Muscle of back (tissue), 11 donors: ENCODE results near the gene GLIS2. TPM values are rescaled to one million over a fixed set of nuclear protein-coding genes. Genes with fewer than 3 reads are reported as not detected.

Source experiments
- DNase-seq, 3 donors: peaks; one replicate each; pipeline versions ENCODE4 v3.0.0 to v3.0.0-alpha.2; 2013
- polyA plus RNA-seq, 10 donors: library from polyadenylated mRNA; unstranded; fragments of 120-200 nt; gene quantifications; one replicate each; pipeline ENCODE4 v1.2.1, GENCODE V29; 2013; ENCODE audit not compliant: insufficient read length in 10 of 10

Gene GLIS2
- polyA plus RNA-seq, 10 donors = 14.8 to 30.7 (median 22.6) TPM

GRCh38 chr16:4381072-4381934 lies 65.4 kb downstream of the GLIS2 start:
- peak in 1 of 3 donors; percentile 58 for DNase-seq

- no peak for DNase-seq
Observed at GRCh38 chr16:4381935-4382794, 66.3 kb downstream of the GLIS2 start.

- peak in 1 of 3 donors; percentile 34 for DNase-seq
Observed at GRCh38 chr16:4382795-4383357, 67.0 kb downstream of the GLIS2 start.

DNA sequence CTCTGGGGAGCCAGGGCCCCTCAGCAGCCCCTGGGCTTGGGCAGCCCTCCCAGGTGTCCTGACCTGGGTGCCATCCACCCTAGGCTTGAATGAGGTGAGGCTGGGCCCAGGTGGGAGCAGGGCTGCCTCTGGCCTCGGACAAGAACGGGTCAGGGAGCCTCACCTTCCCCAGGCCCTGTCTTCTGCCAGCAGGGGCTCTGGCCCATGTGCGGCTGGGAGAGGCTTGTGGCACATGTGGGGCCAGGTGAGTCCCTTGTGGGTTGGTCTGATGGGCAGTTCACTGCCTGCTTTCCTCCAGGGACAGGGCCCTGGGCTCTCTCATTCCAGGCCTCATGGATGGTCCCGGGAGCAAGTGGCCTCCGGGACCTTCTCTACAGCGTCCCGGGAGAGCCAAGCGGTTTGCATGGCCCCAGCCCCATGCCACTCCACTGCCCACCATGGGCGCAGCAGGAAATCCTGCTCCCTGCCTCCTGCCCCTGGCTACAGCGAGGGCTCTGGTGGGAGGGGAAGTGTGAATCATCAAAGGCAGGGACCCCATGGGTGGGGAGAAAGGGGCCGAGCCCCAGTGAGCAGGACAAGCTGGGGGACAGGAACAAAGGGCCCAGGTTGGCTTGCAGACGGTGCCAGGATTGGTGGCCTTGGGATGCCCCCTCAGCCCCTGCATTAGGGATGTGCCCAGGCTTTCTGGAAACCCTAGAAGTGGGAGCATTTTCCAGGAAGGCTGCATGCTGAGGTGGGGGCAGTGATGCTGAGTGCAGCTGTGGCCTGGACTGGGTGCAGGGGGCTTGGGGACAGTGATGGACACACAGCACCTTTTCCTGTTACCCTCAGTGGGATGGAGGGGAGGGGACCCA lies 68.0 kb downstream of the GLIS2 start:
- DNase-seq = peak in 1 of 3 donors; percentile 14

- peak in 1 of 3 donors; percentile 78 for DNase-seq
Observed at GRCh38 chr16:4384509-4384942, 68.7 kb downstream of the GLIS2 start.

DNA sequence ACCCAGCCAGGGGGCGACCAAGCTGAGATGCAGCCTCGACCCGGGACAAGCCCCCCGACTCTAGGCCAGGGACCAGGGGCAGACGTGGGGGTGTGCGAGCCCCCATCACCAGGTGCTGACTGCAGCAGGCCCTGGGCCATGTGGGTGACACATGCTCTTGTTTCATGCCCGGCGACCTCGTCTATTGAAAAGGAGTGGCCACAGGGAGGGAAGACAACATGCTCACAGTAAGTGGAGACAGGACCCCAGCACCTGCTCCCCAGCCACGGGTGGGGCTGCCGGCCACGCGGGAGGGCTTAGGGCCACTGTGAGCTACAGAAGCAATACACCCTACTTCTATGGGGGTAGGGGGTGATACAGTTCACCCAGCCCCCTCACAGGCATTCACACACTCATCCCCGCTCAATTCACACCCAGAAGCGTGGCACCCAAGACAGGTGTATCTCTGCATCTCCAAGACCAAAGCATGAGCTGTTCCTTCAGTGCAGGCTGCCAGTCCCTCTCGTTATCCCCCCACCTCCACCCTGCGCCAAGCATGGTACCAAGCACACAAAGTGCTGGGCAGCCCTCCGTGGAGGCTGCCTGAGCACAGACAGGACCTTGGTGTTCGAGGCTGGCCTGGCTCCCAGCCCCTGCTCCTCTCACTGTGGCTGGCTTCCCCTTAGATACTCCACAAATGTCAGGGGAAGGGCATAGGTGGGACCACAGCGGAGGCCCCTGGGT lies 69.4 kb downstream of the GLIS2 start:
- DNase-seq = peak in 1 of 3 donors; percentile 41

DNA sequence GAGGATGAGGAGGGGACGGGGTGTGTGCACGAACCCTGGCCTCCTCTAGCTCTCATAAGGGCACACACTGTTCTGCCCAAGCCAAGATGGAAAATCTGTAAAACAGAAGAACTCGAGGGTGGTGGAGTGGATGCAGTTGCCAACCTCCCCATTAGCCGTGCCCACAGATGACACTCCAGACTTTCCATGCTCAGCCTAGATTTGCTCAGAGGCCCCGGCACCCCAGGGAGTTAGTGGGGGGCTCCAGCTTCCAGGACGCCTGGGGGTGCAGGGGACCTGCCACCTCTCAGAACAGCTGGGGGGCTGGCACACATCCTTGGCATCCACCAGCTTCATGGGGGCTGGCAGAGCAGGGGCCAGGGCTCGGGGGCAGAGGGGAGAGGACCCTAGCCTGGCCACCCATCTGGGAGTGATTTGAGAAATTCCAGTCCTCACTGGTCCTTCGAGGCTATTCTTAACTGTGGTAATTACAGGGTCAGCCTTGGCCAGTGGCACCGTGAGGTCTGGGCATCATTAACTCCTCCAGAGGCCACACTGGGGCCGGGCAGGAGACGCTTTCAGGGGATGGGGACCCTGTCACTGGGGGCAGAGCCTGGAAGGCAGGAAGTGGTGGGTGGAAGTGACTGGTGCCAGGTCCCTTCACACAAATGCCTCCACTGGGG lies 70.1 kb downstream of the GLIS2 start:
- no peak for DNase-seq

GRCh38 chr16:4386451-4386805 lies 70.6 kb downstream of the GLIS2 start:
- peak in 1 of 3 donors; percentile 37 for DNase-seq

- peak in 1 of 3 donors; percentile 18 for DNase-seq
Observed at GRCh38 chr16:4386951-4387565, 71.2 kb downstream of the GLIS2 start.

DNA sequence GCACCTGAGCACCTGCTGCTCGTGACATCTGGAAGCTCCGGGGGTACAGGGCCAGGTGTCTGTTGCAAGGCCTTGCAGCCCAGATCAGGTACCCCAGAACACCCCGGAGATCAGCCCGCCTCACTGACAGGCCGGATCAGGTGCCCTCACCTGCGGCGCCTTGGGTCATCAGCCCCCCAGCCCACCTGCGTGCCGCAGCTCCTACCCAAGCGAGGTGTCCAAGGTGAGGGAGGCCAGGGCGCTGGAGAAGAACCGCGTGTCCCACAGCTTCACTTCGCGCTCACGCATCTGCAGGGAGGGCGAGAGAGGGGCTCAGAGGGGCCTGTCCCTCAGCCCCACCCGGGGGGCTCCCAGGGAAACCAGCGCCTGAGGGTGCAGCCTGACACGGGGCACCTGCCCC lies 71.9 kb downstream of the GLIS2 start:
- peak in 1 of 3 donors; percentile 12 for DNase-seq

GRCh38 chr16:4388271-4389021 lies 72.6 kb downstream of the GLIS2 start:
- peak in 1 of 3 donors; percentile 47 for DNase-seq

Other genes with a start within 250 kb of the GLIS2 start
- 10 to 100 TPM; 11.3 to 16.9 (median 13.9) TPM for gene ADCY9, start 199.6 kb upstream of the GLIS2 start, polyA plus RNA-seq
- gene SRL, start 74.0 kb upstream of the GLIS2 start, polyA plus RNA-seq = 100 to 1,000 TPM; 325 to 712 (median 510) TPM
- 10 to 100 TPM in 6 of 10 donors, 1 to 10 TPM in 4; 6.5 to 18.9 (median 10.4) TPM for gene TFAP4, start 43.0 kb upstream of the GLIS2 start, polyA plus RNA-seq
- 10 to 100 TPM; 20.4 to 31.1 (median 22.2) TPM for gene PAM16, start 35.3 kb downstream of the GLIS2 start, polyA plus RNA-seq
- gene VASN, start 55.8 kb downstream of the GLIS2 start, polyA plus RNA-seq = 10 to 100 TPM in 8 of 10 donors, 1 to 10 TPM in 2; 9.5 to 26.6 (median 14.3) TPM
- 10 to 100 TPM; 16.0 to 30.4 (median 22.4) TPM for gene CORO7, start 100.5 kb downstream of the GLIS2 start, polyA plus RNA-seq
- 10 to 100 TPM; 24.2 to 32.7 (median 28.2) TPM for gene DNAJA3, start 109.8 kb downstream of the GLIS2 start, polyA plus RNA-seq
- 10 to 100 TPM in 9 of 10 donors, 1 to 10 TPM in 1; 9.8 to 25.0 (median 14.1) TPM for gene NMRAL1, start 158.6 kb downstream of the GLIS2 start, polyA plus RNA-seq
- gene HMOX2, start 160.3 kb downstream of the GLIS2 start, polyA plus RNA-seq = 10 to 100 TPM; 32.6 to 51.2 (median 38.7) TPM
- gene CDIP1, start 222.7 kb downstream of the GLIS2 start, polyA plus RNA-seq = 10 to 100 TPM; 27.5 to 44.6 (median 37.6) TPM
- under 1 TPM; 0.14 to 0.76 (median 0.56) TPM for gene C16orf96, start 240.3 kb downstream of the GLIS2 start, polyA plus RNA-seq